HFFc6 (cell line): ENCODE measurements around the gene RPS6KB2. TPM values are rescaled to one million over a fixed set of nuclear protein-coding genes. Genes with fewer than 3 reads are reported as not detected.

Source experiments
- DNase-seq: peaks from one replicate; pipeline ENCODE4 v3.0.0-alpha.2; 2018
- H3K27ac Mint-ChIP-seq: 2 replicates; pipeline ENCODE4 v1.8.0; 2020; ENCODE audit warnings: mild to moderate bottlenecking, mixed read lengths
- H3K27me3 Mint-ChIP-seq: 2 replicates; pipeline ENCODE4 v1.8.0; 2021; ENCODE audit warnings: mild to moderate bottlenecking, moderate library complexity, mixed read lengths; ENCODE audit not compliant: insufficient read depth
- H3K36me3 Mint-ChIP-seq: 2 replicates; pipeline ENCODE4 v1.8.0; 2021; ENCODE audit warnings: low read depth, mixed read lengths
- H3K4me1 Mint-ChIP-seq: 2 replicates; pipeline ENCODE4 v1.8.0; 2020; ENCODE audit warnings: low read depth, mixed read lengths
- H3K4me3 Mint-ChIP-seq: 2 replicates; pipeline ENCODE4 v1.8.0; 2020; ENCODE audit warnings: mild to moderate bottlenecking, moderate library complexity, mixed read lengths
- H3K9me3 Mint-ChIP-seq: 2 replicates; pipeline ENCODE4 v1.8.0; 2020; ENCODE audit warnings: mild to moderate bottlenecking, mixed read lengths
- CTCF ChIP-seq: fragments of 200-600 bp; sonication (generic); IDR thresholded peaks from 2 replicates; pipeline ENCODE4 v1.5.0; 2021; ENCODE audit warnings: antibody characterized with exemption, mild to moderate bottlenecking
- total RNA-seq, 6 experiments: library from RNA; stranded (reverse); fragmentation: NEBNext Ultra II Directional; extraction: Animal tissue kit (Norgen Biotek cat#: 25700); gene quantifications; 2 replicates in 1 of 6; 3 replicates in 5 of 6; pipeline ENCODE4 v1.2.3, GENCODE V29; 2021

RPS6KB2 gene
- total RNA-seq, 6 experiments from 2014 or later, result 51.5 to 58.4 (median 55.8) TPM

GRCh38 chr11:67482827-67483798, 54.8 kb downstream of the RPS6KB2 start, which contains the start of gene AIP:
AIP (plus strand) TSS chr11:67483026; CDS start chr11:67483159, 133 bp downstream.
- H3K27ac Mint-ChIP-seq, result peak within 1 kb of the TSS; percentile 99
- TF ChIP-seq CTCF, result peak; percentile 52
- peak; percentile 97 for DNase-seq
- H3K4me3 Mint-ChIP-seq, result peak within 1 kb of the TSS; percentile 98
- peaks cover 38% of the 10 kb centered on the region for H3K4me1 Mint-ChIP-seq
- peaks cover 24% of the 10 kb centered on the region for H3K36me3 Mint-ChIP-seq
- peaks cover 2% of the 10 kb centered on the region for H3K27me3 Mint-ChIP-seq
- peaks cover 5% of the 10 kb centered on the region; the same call in 1 of the 2 replicates for H3K9me3 Mint-ChIP-seq

GRCh38 chr11:67483831-67484665, 55.8 kb downstream of the RPS6KB2 start:
- H3K27ac Mint-ChIP-seq, result 0 out of 2 replicates have a peak overlapping the region, but pooled peaks have one; percentile 16
- peaks cover 38% of the 10 kb centered on the region for H3K4me1 Mint-ChIP-seq

GRCh38 chr11:67484847-67485311, 56.6 kb downstream of the RPS6KB2 start:
- H3K27ac Mint-ChIP-seq, result no peak overlapping the region; the same call in 1 of the 2 replicates
- peaks cover 38% of the 10 kb centered on the region for H3K4me1 Mint-ChIP-seq
- no peak for TF ChIP-seq CTCF
- H3K27me3 Mint-ChIP-seq, result peaks cover 7% of the 10 kb centered on the region
- peaks cover 5% of the 10 kb centered on the region; the same call in 1 of the 2 replicates for H3K9me3 Mint-ChIP-seq
- DNase-seq, result no peak
- H3K4me3 Mint-ChIP-seq, result peak overlapping the region; percentile 7; the same call in 1 of the 2 replicates
- peaks cover 24% of the 10 kb centered on the region for H3K36me3 Mint-ChIP-seq

More at GRCh38 chr11:67483831-67484665, 55.8 kb downstream of the RPS6KB2 start:
- Mint-ChIP-seq H3K9me3 (peaks cover 5% of the 10 kb centered on the region; the same call in 1 of the 2 replicates), H3K27me3 (peaks cover 2% of the 10 kb centered on the region), H3K36me3 (peaks cover 24% of the 10 kb centered on the region), H3K4me3 (peak overlapping the region; percentile 30)
- TF ChIP-seq CTCF, result no peak
- no peak for DNase-seq

Other genes starting within 250 kb of the RPS6KB2 start
- gene GRK2, start 162.0 kb upstream of the RPS6KB2 start, total RNA-seq, result 10 to 100 TPM; 26.2 to 35.5 (median 32.1) TPM
- 10 to 100 TPM; 24.7 to 34.6 (median 26.4) TPM for gene ANKRD13D, start 139.2 kb upstream of the RPS6KB2 start, total RNA-seq
- 10 to 100 TPM; 17.0 to 28.7 (median 22.6) TPM for gene SSH3, start 125.0 kb upstream of the RPS6KB2 start, total RNA-seq
- 10 to 100 TPM; 69.1 to 80.7 (median 70.9) TPM for gene POLD4, start 74.9 kb upstream of the RPS6KB2 start, total RNA-seq
- gene CLCF1, start 54.9 kb upstream of the RPS6KB2 start, total RNA-seq, result 10 to 100 TPM in 4 of 6 experiments, 1 to 10 TPM in 2; 8.9 to 12.8 (median 10.5) TPM
- 10 to 100 TPM in 1 of 6 experiments, 1 to 10 TPM in 5; 7.6 to 10.3 (median 8.8) TPM for gene RAD9A, start 36.5 kb upstream of the RPS6KB2 start, total RNA-seq
- 100 to 1,000 TPM; 162 to 191 (median 180) TPM for gene PPP1CA, start 26.6 kb upstream of the RPS6KB2 start, total RNA-seq
- not detected for gene TBC1D10C, start 24.4 kb upstream of the RPS6KB2 start, total RNA-seq
- under 1 TPM in 5 of 6 experiments, not detected in 1; 0.05 to 0.14 (median 0.06) TPM for gene CARNS1, start 12.8 kb upstream of the RPS6KB2 start, total RNA-seq
- gene PTPRCAP, start 9.2 kb downstream of the RPS6KB2 start, total RNA-seq, result under 1 TPM in 3 of 6 experiments, not detected in 3; 0.35 to 0.50 (median 0.40) TPM
- 100 to 1,000 TPM in 5 of 6 experiments, 10 to 100 TPM in 1; 98.8 to 127 (median 108) TPM for gene CORO1B, start 15.0 kb downstream of the RPS6KB2 start, total RNA-seq
- not detected for gene GPR152, start 24.2 kb downstream of the RPS6KB2 start, total RNA-seq
- gene CABP4, start 26.9 kb downstream of the RPS6KB2 start, total RNA-seq, result not detected
- gene TMEM134, start 40.8 kb downstream of the RPS6KB2 start, total RNA-seq, result 10 to 100 TPM; 28.5 to 43.7 (median 32.2) TPM
- gene AIP, start 54.5 kb downstream of the RPS6KB2 start, total RNA-seq, result 10 to 100 TPM; 53.0 to 59.4 (median 55.1) TPM
- gene PITPNM1, start 76.9 kb downstream of the RPS6KB2 start, total RNA-seq, result 10 to 100 TPM; 19.6 to 30.3 (median 23.5) TPM
- 10 to 100 TPM; 29.3 to 36.0 (median 31.5) TPM for gene CDK2AP2, start 79.7 kb downstream of the RPS6KB2 start, total RNA-seq
- gene CABP2, start 95.0 kb downstream of the RPS6KB2 start, total RNA-seq, result not detected
- 100 to 1,000 TPM; 497 to 569 (median 512) TPM for gene GSTP1, start 155.3 kb downstream of the RPS6KB2 start, total RNA-seq
- 100 to 1,000 TPM; 130 to 150 (median 135) TPM for gene NDUFV1, start 178.4 kb downstream of the RPS6KB2 start, total RNA-seq
- gene NUDT8, start 201.4 kb downstream of the RPS6KB2 start, total RNA-seq, result 1 to 10 TPM; 2.0 to 3.0 (median 2.6) TPM
- not detected for gene TBX10, start 211.3 kb downstream of the RPS6KB2 start, total RNA-seq
- gene ACY3, start 222.2 kb downstream of the RPS6KB2 start, total RNA-seq, result not detected
- gene ALDH3B2, start 246.1 kb downstream of the RPS6KB2 start, total RNA-seq, result not detected